NCI-H526 treated with DMSO at 0.1 percent for 48 hours (cell line): ENCODE results near the gene DIRAS1.

Experiments used
- DNase-seq: peaks from one replicate; lab custom pipeline; 2025; lab: John Stamatoyannopoulos, UW

DIRAS1 gene

DNA sequence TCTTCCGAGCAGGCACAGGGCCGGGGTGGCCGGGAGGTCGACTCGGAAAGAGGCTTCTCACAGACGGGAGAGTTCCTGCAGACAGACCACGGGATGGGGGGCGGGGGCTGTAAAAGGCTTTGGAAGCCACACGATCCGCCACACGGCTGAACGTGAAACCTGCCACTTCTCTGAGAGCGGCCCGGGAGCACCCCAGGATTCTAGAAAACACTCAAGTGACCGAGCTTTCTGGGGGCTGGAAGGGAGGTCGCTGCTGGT, 34.2 kb upstream of the DIRAS1 start:
- no peak for DNase-seq

DNA sequence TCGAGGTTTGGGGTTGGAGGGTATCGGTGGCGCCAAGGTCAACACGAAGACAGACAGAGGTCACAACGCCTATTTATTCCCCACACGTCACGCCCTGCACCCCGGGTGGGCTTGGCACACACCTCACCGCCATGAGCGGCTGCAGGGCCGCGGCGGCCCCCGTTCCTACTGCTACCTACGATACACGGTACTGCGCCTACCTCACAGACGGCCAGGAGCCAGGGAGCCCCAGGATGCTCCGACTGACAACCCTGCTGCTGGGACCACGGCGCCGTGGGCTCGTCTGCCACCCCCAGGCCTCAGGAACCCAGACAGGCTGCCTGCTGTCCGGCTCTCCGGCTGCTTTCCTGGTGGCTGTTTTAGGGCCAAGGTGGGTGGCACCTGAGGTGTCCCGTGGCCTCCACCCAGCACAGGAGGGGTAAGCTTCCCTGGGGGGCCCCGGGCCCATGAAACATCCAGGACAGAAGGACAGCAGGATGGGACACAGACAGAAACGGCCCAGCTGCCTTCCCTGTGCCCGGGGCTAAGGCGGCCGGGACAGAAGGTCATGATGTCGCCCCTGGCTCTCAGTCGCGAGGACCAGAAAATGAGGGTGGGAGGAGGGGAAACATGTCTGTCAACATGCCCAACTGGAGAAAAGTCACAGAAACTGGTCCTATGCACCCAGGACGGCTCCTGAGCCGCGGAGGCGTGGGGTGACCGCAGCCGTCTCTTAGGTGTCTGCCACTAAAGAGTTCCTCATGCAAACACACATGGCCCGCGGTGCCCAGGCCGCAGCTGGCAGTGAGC, 33.7 kb upstream of the DIRAS1 start:
- DNase-seq: no peak

DNA sequence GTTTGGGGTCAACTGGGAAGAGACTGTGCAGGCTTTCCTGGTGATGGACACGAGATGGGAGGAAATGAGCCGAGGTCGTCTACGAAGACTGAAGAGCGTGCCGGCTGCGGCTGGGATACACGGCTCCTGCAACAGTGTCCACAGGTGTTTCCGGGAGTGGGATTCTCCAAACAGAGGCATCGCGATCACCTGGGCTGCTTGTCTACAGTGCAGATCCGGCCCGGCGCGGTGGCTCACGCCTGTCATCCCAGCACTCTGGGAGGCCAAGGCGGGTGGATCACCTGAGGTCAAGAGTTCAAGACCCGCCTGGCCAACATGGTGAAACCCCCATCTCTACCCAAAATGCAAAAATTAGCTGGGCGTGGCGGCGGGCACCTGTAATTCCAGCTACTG, 30.3 kb upstream of the DIRAS1 start:
- DNase-seq: no peak

DNA sequence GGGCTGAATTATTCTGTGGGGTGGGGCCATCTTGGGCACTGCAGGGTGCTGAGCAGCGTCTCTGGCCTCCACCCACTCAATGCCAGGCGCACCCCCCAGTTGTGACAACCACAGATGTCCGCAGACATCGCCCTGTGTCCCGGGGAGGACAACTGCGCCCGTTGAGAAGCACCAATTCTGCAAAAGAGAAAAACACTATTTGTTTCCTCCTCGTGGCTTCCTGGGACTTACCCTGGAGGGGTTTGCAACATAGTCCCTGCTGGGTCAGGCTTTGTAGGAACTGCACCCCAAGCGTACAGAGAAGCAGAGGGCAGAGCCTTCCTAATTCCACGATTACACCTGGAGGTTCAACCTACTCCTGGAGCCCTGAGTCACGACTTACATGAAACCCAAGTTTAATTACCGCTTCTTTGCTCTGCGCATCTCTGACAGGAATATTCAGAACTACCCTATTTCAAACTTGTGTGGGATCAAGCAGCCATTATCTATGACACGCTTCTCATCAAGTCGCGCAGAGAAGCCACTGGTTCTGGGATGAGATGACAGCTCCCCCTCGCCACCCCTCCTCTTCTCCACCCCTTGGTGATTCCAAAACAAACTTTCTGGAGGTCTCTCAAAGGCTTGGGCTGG, 29.8 kb upstream of the DIRAS1 start:
- no peak for DNase-seq

DNA sequence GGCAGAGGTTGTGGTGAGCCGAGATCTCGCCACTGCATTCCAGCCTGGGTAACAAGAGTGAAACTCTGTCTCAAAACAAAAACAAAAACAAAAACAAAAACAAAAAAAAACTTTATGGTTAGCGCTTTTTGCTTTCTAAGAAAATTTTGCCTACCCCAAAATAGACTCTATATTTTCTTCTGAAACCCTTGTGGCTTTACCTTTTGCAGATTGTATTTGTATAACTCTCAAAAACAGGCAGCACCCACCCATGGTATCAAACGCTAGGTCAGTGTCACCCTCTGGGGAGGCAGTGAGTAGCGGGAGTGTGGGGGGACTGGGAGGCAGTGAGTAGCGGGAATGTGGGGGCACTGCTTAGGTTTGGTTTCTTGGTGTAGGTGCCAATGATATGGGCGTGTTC, 26.2 kb upstream of the DIRAS1 start:
- DNase-seq: no peak

DNA sequence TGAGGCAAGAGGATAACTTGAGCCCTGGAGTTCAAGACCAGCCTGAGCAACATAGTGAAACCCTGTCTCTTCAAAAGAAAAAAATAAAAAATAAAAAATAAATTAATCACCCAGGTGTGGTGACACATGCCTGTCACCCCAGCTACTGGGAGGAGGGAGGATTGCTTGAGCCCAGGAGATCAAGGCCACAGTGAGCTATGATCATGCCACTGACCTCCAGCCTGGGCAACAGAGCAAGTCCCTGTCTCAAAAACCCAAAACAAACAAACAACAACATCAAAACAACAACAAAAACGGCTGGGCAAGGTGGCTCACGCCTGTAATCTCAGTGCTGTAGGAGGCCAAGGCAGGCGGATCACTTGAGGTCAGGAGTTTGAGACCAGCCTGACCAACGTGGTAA, 22.9 kb upstream of the DIRAS1 start:
- DNase-seq: no peak

DNA sequence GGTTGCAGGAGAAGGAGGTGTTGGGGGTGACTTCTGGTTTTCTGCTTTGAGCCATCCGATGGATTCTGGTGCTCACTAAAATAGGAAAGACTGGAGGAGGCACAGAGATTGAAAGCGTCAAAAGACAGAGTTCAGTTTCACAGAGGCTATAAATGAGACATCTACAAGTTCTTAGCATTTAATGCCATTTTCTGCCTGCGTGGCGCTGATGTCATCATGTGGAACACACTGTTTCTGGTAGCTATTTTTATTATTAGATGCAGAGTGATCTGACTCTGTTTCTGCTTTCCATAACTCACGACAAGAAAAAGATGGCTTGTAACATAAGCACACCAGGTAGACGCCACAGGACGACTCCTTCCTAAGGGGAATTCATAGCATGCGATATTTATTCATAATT, 21.9 kb upstream of the DIRAS1 start:
- no peak for DNase-seq

DNA sequence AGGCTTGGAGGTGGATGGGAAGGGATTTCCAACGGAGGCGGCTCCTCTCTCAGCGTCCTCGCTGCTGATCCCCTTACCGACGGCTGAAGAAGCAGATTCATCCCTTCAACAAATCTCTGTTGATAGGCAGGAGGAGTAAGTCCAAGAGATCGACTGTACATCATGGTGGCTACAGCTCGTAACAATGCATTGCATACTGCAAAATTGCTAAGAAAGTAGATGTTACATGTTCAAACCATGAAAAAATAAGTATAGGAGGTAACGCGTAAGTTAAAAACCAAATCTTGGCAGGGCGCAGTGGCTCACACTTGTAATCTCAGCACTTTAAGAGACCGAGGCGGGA, 19.1 kb upstream of the DIRAS1 start:
- DNase-seq: no peak

DNA sequence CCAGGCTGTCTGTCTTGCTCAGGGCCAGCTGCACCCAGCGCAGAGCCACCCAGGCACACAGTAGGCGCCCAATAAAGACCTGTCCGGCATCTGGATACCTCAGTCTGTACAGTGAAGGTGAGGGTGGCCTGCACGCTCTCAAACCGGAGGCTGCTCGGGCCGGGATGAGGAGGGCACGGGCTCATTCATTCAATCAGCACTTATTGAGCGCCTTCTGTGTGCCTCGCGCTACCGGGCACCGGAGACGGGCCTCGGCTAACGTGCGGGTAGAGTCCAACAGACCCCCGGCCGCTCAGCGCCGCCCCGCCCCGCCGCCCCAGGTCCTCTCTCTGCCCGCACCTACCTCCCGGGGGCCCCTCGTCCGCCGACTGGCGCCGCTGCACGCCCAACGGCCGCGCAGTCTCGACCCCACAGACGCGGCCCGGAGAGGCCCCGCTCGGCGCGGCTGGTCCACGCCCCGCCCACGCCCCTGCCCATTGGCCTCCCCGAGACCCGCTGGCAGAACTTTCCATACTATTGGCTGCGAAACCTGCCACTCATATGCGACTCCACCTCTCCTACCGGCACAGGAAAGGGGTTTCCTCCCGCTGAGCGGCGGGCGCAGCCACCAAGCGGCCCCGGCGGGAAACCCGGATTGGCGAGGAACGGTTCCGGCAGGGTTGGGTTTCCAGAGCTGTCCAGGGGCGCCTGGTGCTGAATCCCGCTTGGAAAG, 18.6 kb upstream of the DIRAS1 start, which contains the start of gene SLC39A3:
Gene SLC39A3 (minus strand): TSS at position 416 of the 712 bp plus-strand sequence. CDS start 2,760 bp downstream, outside the sequence.
- DNase-seq: peak; percentile 79

DNA sequence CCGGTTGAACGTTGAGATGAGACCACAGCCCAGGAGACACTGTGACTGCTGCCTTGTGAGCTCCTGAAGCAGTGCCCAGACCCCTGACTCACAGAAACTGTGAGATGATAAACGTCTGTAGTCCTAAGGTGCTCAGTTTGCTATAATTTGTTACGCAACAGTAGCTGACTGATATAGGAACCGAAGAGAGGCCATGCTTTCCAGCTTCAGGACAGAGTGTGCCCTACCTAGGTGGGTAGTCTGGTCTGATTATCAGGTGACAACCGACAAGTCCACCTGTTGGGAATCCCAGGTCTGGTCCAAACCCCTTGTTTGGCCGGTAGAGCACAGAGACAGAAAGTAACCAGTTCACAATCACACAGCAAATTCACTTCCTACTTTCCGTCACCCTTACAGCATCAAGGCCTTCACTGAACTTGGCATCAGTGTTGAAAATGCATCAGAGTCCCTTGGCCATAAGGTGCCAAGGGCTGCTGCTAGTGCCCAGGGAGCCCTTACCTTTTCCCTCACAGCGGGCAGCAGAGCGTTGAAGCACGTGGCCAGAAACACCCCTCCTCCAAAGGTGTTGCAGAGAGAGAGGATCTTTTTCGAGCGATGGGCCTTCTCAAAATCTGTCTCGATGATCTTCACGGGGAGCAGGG, 15.5 kb upstream of the DIRAS1 start:
- DNase-seq: no peak

DNA sequence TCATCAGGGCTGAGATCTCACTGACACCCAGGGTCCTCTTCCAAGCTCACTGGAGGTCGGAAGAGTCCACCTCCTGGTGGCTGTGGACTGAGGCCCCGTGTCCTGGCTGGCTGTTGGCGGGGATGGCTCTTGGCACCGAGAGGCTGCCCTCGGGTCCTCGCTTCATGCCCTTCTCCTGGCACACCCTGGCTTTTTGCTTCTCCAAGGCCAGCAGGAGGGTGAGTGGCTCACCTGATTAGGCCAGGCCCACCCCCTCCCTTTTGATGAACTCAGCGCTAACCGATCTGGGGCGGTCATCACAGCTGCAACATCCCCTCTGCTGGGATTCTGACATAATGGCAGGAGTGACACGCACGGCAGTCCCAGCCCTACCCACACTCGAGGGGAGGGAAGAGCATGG, 14.2 kb upstream of the DIRAS1 start:
- DNase-seq: no peak

DNA sequence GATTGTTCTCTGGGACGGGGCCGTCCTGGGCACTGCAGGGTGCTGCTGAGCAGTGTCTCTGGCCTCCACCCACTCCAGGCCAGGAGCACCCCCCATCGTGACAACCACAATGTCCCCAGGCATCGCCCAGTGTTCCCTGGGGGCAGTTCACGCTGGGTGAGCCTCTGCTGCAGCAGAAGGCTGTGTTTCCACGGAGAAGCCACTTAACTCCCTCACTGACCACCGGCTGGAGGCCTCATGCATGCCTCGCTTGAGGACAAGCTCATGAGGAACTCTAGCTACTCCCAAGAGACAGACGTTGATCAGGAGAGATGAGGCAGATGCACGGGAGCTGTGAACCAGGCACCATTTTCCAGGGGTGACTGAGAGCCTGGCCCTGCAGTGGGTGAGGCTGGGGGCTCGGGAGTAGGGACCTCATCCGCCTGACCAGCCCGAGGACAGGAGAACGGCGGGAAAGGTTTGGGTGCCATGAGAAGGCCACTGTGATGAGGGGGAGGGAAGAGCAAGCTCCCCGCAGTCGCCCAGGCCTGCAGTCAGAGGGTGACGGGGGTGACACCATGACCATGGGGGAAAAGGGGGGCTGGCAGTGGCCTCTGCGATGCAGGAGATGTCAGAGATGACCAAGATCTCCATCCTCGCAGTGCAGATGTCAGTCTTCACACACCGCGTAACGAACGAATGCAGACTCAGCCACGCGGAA, 13.6 kb upstream of the DIRAS1 start:
- no peak for DNase-seq

DNA sequence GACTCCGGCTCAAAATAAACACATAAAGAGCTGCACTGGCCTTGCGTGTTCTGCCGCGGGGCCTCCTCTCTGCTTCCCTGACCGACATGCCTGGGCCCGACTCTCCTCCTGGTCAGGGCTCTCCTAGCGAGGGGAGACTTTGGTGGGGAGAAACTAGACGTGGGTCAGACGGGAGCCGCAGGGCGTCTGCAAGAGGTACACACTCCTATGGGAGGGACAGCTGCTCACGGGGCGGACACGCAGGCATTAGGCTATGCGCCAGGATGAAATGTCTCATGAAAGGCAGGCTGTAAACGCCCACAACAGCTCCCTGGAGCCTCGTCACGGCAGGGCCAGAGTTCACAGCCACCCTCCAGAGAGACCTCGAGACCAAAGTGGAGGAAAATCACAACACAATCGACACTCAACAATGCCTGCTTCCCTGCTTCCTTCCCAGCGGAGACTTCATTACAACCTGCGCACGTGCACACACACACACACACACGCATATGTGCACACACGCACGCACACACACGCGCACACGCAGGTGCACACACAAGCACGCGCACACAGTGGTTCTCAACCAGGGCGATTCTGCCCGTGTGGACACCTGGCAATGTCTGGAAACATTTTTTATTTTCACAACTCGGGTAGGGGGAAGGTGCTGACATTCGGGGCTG, 12.9 kb upstream of the DIRAS1 start:
- DNase-seq: no peak

DNA sequence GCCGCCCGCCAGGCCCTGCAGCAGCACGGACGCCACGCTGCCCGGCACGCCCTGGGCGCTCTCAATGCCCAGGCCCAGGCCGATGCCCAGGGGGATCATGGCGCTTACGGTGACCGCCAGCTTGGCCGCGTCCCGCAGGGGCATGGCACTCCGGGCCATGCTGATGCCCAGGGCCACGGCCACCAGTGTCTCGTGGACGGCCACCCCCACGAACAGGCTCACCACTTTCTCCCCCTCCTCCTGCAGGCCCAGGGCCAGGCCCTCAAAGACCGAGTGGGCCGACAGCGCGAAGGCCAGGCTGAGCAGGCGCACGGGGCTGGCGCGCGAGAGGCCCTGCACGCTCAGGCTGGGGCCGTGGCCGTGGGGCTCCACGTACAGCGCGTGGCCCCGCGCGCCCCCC, 11.7 kb upstream of the DIRAS1 start:
- DNase-seq: no peak

DNA sequence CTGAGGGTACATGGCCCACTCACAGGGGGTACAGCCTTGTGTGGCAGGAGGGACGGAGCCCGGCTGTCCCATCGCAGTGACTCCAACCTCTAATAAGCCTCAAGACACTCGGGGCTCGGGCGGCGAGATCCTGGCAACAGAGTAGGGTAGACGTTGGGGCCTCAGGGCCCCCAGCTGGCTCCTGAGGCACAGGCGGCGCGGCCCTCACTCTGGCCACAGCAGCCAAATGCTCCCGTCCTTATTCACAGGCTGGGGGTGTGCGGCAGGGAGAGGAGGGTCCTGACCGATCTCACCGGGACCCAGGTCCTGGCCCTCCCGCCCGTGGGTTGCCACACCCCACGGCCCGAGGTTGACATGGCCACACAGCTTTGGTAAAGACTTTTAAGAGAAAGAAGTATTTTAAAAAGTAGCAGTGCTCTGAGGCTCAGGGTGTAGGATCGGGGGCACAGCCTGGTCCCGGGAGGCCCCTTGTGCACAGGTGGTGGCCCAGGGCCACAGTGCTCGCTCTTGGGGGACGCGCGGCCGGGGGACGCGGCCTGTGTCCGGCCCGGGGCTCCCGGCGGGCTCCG, 11.1 kb upstream of the DIRAS1 start:
- DNase-seq: no peak

DNA sequence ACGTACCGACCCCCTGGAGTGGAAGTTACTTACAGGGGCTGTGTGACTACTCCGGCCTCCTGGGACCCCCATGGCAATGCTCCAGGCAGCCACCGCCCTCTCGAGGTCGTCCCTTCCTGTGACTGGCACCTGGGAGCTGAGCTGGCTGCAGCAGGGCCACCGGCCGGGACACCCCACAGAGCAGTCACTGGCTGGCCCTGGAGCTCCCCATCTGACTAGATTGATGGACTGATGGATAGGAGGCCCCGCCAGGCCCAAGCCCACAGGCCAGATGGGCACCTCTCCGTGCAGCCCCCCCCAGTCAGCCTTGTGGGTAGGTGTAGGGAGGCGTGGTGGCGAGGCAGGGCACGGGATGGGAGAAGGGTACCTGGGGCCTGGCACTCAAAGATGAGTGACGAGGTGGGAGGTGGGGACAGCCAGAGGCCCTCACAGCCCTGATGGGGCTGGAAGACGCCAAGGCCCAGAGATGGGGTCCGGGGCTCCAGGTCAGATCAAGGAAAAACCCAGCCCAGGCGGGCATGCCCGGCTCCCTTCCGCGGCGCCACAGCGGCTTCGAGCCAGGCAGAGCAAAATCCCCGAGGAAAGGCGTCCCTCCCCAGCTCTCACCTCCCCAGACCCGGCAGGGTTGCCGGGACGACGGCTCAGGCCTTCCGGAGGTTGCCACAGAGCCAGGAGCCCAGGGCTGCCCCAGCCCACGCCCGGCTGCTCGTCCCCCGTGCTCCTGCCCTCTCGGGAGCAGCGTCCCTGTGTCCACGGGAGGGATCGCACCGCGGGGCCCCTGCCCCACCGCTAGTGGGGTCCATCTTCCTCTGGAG, 10.2 kb upstream of the DIRAS1 start:
- DNase-seq: no peak

DNA sequence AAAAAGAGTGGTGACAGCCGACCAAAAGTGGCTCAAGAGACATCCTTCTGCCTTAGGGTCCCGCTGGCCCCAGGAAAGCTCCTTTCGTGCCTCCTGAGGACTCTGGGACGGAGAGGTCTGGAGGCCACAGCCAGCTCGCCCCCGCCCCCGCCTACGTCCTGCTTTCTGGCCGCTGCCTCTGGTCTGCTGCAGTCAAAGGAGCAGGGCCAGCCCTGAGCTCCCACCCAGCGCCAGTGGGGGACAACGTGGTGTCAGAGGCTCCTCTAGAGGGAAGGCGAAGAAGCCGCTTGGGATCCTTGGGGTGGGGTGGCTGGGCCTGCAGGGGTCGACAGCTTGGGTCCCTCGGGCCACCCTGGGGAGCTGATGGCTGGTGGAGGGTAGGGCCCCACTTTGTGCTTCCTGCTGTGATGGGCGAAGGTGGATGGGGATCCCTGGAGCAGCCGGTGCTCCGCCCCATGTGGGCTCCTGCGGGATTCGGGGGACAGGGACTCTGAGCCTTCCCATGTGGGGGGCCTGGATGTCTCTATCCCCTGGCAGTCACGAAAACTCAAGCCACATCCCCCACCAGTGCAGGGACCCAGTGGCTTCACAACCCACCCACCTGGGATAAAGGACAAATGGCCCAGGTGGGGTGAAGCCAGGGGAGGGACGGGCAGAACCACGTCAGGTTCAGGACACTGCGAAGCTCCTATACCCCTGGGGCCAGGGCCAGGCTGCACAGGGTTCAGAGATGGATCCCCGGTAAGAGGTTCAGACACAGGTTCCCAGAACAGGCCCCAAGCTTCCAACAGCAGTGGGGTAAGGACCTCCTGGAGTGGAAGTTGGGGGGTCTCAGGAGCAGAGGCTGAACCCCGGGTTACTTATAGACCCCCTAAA, 9.0 kb upstream of the DIRAS1 start:
- DNase-seq: no peak

DNA sequence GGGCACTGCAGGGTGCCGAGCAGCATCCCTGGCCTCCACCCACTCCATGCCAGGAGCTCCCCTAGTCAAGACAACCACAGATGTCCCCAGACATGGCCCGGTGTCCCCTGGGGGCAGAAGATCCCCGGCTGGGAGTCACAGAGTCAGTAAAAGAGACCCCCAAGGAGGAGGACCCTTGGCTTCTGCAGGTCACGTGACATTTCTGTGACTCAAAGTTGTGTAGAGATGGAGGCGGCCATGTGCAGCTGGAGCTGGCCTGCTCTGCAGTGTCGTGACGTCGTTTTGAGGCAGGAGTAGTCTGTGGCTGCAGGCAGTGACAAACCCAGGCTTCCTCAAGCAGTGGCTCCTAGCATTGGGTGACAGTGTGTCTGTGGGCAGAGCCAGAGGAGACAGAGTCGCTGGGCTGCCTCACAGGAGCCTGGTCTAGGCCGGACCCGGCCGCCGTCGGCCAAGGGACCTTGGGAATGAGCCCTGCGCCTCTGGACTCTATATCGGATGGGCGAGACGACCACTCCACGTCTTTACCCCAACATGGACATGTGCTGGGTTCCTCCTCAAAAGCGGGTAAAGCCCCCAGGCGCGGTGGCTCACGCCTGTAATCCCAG, 7.7 kb upstream of the DIRAS1 start:
- no peak for DNase-seq

DNA sequence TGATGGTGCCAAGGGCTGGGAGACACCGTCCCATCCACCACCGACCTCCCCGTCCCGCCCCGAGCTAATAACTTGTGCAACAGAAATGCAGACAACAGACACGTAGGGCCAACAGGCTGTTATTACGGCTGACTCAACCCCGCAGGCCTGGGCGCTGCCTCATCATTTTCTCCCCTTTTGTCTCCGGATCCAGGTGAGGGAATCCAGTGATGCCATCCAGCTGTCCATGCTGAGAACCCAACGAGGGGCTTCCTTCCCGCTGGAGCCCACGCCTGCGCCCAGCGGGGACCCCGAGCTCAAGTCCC, 6.4 kb upstream of the DIRAS1 start:
- no peak for DNase-seq
